NCI-H128 (cell line): ENCODE results near the gene ARHGEF10L.
"Not testable (repeated sequence)": the region's sequence is repeated elsewhere in the genome, so short reads cannot be mapped to it uniquely, and the experiment has no call there.

Experiments
- DNase-seq: peaks from one replicate; lab custom pipeline; 2025; ENCODE audit not compliant: unreplicated experiment; lab: John Stamatoyannopoulos, UW

The ARHGEF10L gene, protein sequence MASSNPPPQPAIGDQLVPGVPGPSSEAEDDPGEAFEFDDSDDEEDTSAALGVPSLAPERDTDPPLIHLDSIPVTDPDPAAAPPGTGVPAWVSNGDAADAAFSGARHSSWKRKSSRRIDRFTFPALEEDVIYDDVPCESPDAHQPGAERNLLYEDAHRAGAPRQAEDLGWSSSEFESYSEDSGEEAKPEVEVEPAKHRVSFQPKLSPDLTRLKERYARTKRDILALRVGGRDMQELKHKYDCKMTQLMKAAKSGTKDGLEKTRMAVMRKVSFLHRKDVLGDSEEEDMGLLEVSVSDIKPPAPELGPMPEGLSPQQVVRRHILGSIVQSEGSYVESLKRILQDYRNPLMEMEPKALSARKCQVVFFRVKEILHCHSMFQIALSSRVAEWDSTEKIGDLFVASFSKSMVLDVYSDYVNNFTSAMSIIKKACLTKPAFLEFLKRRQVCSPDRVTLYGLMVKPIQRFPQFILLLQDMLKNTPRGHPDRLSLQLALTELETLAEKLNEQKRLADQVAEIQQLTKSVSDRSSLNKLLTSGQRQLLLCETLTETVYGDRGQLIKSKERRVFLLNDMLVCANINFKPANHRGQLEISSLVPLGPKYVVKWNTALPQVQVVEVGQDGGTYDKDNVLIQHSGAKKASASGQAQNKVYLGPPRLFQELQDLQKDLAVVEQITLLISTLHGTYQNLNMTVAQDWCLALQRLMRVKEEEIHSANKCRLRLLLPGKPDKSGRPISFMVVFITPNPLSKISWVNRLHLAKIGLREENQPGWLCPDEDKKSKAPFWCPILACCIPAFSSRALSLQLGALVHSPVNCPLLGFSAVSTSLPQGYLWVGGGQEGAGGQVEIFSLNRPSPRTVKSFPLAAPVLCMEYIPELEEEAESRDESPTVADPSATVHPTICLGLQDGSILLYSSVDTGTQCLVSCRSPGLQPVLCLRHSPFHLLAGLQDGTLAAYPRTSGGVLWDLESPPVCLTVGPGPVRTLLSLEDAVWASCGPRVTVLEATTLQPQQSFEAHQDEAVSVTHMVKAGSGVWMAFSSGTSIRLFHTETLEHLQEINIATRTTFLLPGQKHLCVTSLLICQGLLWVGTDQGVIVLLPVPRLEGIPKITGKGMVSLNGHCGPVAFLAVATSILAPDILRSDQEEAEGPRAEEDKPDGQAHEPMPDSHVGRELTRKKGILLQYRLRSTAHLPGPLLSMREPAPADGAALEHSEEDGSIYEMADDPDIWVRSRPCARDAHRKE (N-terminal part only)

GRCh38 chr1:17539477-17540254, at the start of gene ARHGEF10L:
Gene ARHGEF10L (plus strand): TSS chr1:17539698. CDS start chr1:17580596, 40,898 bp downstream.
- no peak for DNase-seq

DNA sequence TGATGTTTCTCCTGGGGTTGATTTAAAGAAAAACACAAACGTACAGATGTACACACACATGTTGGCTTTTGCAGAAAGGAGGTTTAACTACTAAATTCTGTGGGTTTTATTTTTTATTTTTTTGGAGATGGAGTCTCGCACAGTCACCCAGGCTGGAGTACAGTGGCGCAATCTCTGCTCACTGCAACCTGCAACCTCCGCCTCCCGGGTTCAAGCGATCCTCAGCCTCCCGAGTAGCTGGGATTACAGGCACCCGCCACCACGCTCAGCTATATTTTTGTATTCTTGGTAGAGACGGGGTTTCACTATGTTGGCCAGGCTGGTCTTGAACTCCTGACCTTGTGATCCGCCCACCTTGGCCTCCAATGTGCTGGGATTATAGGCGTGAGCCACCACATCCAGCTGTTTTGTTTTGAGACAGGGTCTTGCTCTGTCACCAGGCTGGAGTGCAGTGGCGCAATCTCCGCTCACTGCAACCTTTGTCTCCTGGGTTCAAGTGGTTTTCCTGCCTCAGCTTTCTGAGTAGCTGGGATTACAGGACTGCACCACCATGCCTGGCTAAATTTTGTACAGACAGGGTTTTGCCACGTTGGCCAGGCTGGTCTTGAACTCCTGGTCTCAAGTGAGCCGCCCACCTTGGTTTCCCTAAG, 49.6 kb upstream of the ARHGEF10L start:
- DNase-seq: not testable (repeated sequence)

DNA sequence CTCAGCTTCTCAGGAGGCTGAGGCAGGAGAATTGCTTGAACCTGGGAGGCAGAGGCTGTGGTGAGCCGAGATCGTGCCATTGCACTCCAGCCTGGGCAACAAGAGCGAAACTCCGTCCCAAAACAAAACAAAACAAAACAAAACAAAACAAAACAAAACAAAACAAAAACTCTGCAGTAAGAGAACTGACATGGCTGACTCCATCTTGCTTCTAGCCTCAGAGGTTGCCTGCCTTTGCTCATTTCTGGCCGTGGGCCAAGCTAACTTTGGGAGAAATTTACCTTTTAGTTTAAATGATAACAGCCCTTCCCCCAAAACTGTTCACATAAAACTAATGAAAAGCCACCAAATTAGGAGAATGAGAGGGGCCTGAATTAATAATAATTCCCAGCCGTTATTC, 48.8 kb upstream of the ARHGEF10L start:
- not testable (repeated sequence) for DNase-seq

DNA sequence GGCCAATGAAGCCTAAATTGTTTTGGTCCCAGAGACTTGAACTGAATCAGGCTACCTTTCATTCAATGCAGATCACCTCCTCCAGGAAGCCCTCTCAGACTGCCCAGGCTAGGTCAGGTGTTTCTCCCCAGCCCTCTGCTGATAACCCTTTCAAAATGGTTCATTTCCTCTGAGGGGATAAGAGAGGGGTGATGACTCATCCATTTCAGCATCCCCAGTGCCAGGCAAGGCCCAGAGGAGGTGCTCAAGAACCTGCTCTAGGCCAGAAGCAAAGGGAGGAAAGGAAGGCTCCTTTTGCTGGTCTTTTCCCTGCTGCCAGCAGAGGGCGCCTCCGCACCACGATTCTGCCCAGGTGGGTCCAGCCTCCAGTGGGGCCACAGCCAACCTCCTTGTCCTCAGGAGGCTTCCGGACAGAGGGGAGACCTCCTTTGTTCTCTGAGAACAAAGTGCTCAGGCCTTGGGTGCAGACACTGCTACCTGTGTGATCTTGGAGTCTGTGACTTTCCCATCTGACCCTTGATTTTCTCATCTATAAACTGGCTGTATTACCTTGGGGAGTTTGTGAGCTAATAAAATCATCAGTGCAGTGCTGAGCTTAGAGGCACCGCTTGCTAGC, 45.3 kb upstream of the ARHGEF10L start:
- DNase-seq: no peak

DNA sequence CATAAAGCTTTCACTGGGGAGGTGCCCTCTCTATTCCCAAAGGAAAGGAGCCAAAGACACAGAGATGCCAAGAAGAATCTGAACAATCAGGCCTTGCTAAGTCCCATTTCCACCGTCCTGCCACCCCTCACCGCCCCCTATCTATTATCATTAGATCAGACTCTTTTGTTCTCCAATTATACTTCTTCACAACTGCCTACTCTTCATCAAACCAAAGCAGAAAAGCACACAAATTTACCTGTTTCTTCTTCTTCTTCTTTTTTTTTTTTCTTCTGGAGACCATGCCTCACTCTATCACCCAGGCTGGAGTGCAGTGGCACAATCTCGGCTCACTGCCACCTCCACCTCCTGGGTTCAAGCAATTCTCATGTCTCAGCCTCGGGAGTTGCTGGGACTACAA, 43.1 kb upstream of the ARHGEF10L start:
- no peak for DNase-seq

DNA sequence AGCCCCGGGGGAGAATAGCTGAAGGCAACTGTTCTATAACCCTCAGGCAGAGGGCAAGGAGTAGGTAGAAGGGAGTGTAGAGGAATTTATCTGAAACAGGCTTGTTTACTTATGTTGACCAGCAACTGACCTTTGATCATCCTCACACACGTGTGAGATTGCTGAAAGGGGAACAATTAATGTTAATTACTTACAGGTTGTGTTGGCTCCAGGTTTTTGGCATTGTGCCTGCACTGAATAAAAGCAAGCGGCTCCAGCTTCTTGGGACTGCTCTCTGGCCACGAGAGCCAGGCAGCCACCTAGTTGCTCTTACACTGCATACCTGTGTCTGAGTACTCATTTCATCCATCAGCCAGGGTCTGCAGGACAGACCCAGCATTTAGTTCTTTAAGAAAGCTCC, 41.3 kb upstream of the ARHGEF10L start:
- DNase-seq: no peak

DNA sequence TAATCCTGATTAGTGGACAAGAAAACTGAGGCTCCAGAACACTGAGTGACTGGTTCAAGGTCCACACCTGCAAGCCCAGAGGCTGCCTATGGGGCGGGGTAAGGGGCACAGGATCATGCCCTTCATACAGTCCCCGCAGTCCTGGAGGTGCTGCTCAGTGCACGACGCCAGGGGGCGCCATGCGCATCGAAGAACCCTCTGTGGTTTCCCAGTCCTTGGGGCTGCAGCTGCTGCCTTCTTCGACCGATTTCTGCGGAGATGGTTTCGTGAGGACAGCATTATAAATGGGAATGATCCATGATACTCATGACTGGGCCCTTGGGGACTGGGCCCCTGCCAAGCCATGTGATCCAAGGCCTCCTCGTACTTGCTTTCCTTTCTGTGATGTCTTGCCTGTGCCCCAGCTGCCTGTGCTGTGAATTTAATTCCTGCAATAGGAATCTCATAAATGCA, 37.1 kb upstream of the ARHGEF10L start:
- peak; percentile 74 for DNase-seq

DNA sequence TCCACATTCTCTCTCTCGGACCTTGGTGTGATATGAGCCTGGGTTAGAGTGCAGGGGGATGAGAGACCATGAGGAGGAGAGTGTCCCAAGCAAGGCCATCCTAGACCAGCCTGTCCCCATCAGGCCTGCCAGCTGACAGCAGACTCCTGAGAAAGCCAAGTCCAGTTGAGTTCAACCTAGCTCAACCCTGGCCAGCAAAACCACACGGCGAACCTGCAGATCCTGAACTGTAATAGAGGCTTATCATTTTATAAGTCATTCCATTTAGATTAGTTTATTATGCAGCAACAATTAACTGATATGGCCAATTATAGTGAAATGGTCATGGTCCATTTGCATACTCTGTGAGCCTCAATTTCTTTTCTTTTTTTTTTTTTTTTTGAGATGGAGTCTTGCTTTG, 36.4 kb upstream of the ARHGEF10L start:
- DNase-seq: no peak

DNA sequence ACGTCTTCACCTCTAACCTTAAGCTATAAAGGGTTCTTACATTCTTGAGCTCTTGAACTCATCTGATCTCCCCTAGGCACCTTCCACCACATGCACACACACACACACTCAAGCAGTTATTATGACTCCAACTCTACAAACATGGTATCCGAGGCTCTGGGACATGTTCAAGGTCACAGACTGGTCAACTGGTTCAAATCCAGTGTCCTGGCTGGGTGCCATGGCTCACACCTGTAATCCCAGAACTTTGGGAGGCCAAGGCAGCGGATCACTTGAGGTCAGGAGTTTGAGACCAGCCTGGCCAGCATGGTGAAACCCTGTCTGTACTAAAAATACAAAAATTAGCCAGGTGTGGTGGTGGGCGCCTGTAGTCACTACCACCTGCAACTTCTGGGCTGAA, 32.3 kb upstream of the ARHGEF10L start:
- not testable (repeated sequence) for DNase-seq

- DNase-seq: no peak
Observed at GRCh38 chr1:17507915-17508314, 31.6 kb upstream of the ARHGEF10L start.

DNA sequence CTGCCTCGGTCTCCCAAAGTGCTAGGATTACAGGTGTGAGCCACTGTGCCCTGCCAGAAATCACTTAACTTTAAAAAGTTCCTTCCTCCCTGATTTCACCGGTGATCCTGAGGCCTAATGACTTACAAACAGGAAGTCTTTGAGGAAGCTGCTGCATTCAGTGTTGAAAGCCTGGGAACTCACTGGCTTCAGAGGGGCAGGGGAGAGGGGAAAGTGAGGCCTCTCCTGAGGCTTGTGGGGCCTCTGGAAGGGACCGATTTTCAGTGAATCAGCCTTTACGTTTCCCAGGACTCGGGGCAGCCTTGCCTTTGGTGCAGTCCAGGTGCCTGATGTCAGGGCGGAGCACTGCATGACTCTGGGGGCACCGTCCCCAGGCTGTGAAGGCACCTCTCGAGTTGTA, 30.1 kb upstream of the ARHGEF10L start:
- no peak for DNase-seq

GRCh38 chr1:17510138-17510537, 29.4 kb upstream of the ARHGEF10L start:
- DNase-seq: no peak

GRCh38 chr1:17511188-17511587, 28.3 kb upstream of the ARHGEF10L start:
- DNase-seq: no peak

DNA sequence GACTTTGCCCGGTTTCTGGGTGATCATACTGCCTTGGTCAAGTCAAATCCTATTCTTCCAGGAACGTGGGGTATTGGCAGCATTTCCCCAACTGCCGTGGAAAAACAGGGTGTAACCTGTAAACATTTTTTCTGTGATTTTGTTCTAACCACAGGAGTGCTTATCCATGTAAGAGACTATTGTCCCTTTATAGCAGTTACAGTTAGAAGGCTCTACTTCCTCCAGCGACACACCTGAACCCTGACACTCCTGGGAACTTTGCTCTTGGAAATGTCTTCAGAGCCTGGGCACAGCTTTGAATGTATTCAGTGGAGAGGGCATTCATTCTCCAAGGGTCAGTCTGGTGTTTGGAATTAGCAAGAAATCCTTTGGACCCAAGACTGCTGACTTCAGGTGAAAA, 26.4 kb upstream of the ARHGEF10L start:
- no peak for DNase-seq

GRCh38 chr1:17514776-17515175, 24.7 kb upstream of the ARHGEF10L start:
- no peak for DNase-seq

DNA sequence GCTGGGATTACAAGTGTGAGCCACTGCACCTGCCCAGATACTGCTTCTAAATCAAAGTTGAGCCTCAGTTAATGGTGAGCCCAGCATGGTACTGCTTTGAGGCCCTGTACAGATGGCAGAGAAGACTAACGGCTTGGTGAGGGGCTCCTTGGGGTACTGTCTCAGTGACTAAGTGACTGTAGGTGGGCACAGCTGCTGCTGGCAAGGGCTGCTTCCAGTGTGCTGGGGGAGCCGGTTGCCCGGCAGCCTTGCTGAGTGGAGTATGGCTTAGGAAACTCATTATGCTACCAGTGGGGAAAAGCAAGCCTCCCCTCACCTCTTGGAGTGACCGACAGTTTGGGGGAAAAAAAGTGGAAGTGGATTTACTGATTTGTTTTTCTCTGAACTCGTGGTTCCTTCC, 23.6 kb upstream of the ARHGEF10L start:
- DNase-seq: no peak

- DNase-seq: no peak
Observed at GRCh38 chr1:17516303-17517214, 22.9 kb upstream of the ARHGEF10L start.

DNA sequence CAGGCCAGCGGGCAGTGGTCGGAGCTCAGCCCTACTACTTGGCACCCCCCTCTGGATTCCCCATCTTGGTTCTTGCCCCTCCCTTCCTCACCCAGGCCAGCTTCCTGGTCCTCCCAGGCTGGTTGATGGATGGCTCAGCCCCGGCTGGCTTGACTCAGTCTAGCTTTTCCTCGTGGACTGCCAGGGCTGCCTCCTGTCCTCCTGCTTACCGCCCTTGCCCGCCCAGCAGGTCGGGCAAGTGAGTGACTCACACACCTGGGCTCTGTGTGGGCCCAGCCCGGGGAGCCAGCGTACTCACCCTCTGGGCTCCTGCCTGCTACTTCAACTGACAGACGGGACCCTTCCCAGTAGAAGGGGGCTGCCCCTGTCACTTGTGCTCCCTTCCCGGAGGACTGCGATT, 19.5 kb upstream of the ARHGEF10L start:
- DNase-seq: no peak
